ENCODE measurements around the gene UBE2Z. TPM values are rescaled to one million over a fixed set of nuclear protein-coding genes. Genes with fewer than 3 reads are reported as not detected.

Gene UBE2Z
- total and polyA plus RNA-seq, 2 of the 4 experiments (the other 2 are of a cell fraction), result 68.5 to 126 TPM

DNA sequence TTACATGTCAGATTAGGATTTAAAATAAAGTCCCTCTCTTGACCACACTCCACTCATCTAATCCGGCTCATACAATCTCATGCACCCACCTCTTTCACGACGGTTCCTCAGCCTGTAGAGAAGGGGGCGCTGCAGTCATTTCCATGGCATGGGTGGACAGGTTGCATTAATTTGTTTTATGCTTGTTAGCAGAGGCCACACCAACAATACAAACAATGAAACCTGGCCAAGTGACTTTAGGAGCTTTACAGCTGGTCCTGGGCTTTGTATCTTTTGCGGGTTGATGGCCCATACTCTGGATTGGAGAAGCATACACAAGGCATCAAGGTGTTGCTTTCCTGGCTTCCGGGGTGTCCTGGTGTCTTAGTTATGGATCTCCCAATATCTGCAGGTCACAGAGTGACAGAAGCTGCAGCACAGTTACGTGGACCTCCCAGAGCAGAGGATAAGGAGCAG lies 46.1 kb downstream of the UBE2Z start:
- CTCF ChIA-PET, result interaction anchor here (0.6 to 2.2 kb wide), 7 partner anchors 9 to 102 kb away, joined by 3 to 9 read pairs (median 3); partner anchors contain the start of gene IGF2BP1
- intact Hi-C loops (cut with micrococcal nuclease) (loop anchor here (1.0 kb wide), 1 partner anchor 78 kb away; no protein-coding TSS in a partner anchor), in situ Hi-C loops (cut with MboI; ENCODE audit: low sequenced_read_pairs) (no loop called here), dilution Hi-C loops (cut with HindIII; ENCODE audit: low sequenced_read_pairs, unreplicated experiment) (no loop called here)
- H2BK120ac ChIP-seq (ENCODE audit: low read depth, low read length), result no peak overlapping the region
- TF ChIP-seq, protein P1, sequence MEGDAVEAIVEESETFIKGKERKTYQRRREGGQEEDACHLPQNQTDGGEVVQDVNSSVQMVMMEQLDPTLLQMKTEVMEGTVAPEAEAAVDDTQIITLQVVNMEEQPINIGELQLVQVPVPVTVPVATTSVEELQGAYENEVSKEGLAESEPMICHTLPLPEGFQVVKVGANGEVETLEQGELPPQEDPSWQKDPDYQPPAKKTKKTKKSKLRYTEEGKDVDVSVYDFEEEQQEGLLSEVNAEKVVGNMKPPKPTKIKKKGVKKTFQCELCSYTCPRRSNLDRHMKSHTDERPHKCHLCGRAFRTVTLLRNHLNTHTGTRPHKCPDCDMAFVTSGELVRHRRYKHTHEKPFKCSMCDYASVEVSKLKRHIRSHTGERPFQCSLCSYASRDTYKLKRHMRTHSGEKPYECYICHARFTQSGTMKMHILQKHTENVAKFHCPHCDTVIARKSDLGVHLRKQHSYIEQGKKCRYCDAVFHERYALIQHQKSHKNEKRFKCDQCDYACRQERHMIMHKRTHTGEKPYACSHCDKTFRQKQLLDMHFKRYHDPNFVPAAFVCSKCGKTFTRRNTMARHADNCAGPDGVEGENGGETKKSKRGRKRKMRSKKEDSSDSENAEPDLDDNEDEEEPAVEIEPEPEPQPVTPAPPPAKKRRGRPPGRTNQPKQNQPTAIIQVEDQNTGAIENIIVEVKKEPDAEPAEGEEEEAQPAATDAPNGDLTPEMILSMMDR (conservative IDR thresholded peaks at IDR 0.05; ENCODE audit: low read depth, low read length), result peak; percentile 69
- TF ChIP-seq, protein P2, sequence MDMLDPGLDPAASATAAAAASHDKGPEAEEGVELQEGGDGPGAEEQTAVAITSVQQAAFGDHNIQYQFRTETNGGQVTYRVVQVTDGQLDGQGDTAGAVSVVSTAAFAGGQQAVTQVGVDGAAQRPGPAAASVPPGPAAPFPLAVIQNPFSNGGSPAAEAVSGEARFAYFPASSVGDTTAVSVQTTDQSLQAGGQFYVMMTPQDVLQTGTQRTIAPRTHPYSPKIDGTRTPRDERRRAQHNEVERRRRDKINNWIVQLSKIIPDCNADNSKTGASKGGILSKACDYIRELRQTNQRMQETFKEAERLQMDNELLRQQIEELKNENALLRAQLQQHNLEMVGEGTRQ (IDR thresholded peaks at IDR 0.05; ENCODE audit: low read depth, low read length), result no peak
- TF ChIP-seq, protein P3, sequence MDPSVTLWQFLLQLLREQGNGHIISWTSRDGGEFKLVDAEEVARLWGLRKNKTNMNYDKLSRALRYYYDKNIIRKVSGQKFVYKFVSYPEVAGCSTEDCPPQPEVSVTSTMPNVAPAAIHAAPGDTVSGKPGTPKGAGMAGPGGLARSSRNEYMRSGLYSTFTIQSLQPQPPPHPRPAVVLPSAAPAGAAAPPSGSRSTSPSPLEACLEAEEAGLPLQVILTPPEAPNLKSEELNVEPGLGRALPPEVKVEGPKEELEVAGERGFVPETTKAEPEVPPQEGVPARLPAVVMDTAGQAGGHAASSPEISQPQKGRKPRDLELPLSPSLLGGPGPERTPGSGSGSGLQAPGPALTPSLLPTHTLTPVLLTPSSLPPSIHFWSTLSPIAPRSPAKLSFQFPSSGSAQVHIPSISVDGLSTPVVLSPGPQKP (IDR thresholded peaks at IDR 0.05; ENCODE audit: borderline replicate concordance, low read depth, low read length), result no peak
- peak; percentile 77 for TF ChIP-seq RAD21 (IDR thresholded peaks at IDR 0.05; ENCODE audit: low read length)
- TF ChIP-seq SMC3 (IDR thresholded peaks at IDR 0.05; ENCODE audit: low read depth, low read length), result peak; percentile 84
- H3K18ac ChIP-seq (ENCODE audit: low read depth, low read length), result no peak overlapping the region
- H3K56ac ChIP-seq (ENCODE audit: extremely low read depth, insufficient read depth, low read length), result no peak overlapping the region
- no peak overlapping the region for H2AK9ac ChIP-seq (replicated peaks; ENCODE audit: low read depth, low read length, poor library complexity)
- BruUV-seq (replicated peaks), result no TSS peak
- peak; percentile 49 for DNase-seq
- H4K20me1 ChIP-seq (ENCODE audit: insufficient read depth, low read length), result no peaks in the 10 kb centered on the region
- H3K4me2 ChIP-seq (ENCODE audit: low read depth, low read length), result no peak overlapping the region
- no peak overlapping the region for H2BK15ac ChIP-seq (ENCODE audit: low read depth, low read length)
- peak overlapping the region; percentile 29; the same call in 1 of the 2 replicates for H2AK5ac ChIP-seq (ENCODE audit: low read depth, low read length)
- H4K8ac ChIP-seq (ENCODE audit: low read depth in 2 of 2, low read length in 2 of 2), result no peak overlapping the region
- no peak overlapping the region for H3K23ac ChIP-seq (ENCODE audit: low read depth, low read length)
- no peak overlapping the region for H3K4me3 ChIP-seq (ENCODE audit: insufficient read depth, low read depth, low read length)
- peaks cover 3% of the 10 kb centered on the region; the same call in 1 of the 2 replicates for H3K4me1 ChIP-seq (ENCODE audit: control insufficient read depth, insufficient read depth, low read length)
- H3K9ac ChIP-seq (ENCODE audit: low read depth, low read length), result no peak overlapping the region
- peak; percentile 79 for ATAC-seq (ENCODE audit: low read depth)
- no peak overlapping the region for H2BK5ac ChIP-seq (ENCODE audit: low read depth, low read length, poor library complexity, severe bottlenecking)
- H4K91ac ChIP-seq (ENCODE audit: insufficient read depth, low read depth, low read length), result no peak overlapping the region
- 0 out of 2 replicates have a peak, but pooled peaks cover 6% of the 10 kb centered on the region for H3K9me1 ChIP-seq (ENCODE audit: insufficient read depth, low read length)
- peak overlapping the region; percentile 24 for H2AFZ ChIP-seq (replicated peaks; ENCODE audit: low read length, poor library complexity)
- H2BK20ac ChIP-seq (ENCODE audit: low read depth, low read length), result 0 out of 2 replicates have a peak overlapping the region, but pooled peaks have one; percentile 13
- POLR2A ChIA-PET (ENCODE audit: unreplicated experiment), result no interaction called here
- no peaks in the 10 kb centered on the region for H3K79me1 ChIP-seq (ENCODE audit: low read depth in 1 of 2, low read length in 2 of 2)
- H3K4ac ChIP-seq (ENCODE audit: low read depth, low read length), result no peak overlapping the region
- no peak overlapping the region for H3K14ac ChIP-seq (replicated peaks; ENCODE audit: low read depth, low read length)
- H3K9me3 ChIP-seq (ENCODE audit: control insufficient read depth, insufficient read depth, low read length), result no peaks in the 10 kb centered on the region
- no peaks in the 10 kb centered on the region for H3K27me3 ChIP-seq (ENCODE audit: control insufficient read depth, insufficient read depth, low read length)
- WGBS, 2 experiments (ENCODE audit: extremely low coverage in 2 of 2, insufficient read length in 1 of 2), result 50% methylated on average over 1 of the region's 7 CpGs; no CpG with 5 or more reads in 1 of the 2 experiments
- no peaks in the 10 kb centered on the region for H3K36me3 ChIP-seq (ENCODE audit: control insufficient read depth, insufficient read depth, low read length)
- H4K5ac ChIP-seq (ENCODE audit: low read depth, low read length), result no peak overlapping the region
- no peak overlapping the region for H3K27ac ChIP-seq (ENCODE audit: insufficient read depth, low read length)

Measured in IMR-90 (cell line).